Measurements from ENCODE around the gene MDGA2. TPM values are rescaled to one million over a fixed set of nuclear protein-coding genes. Genes with fewer than 3 reads are reported as not detected.

The MDGA2 gene
- total and polyA plus RNA-seq, 2 donors (not counting 1 experiment from before 2014, with no cell fraction given): not detected

- no peaks in the 10 kb centered on the region for H3K9me3 ChIP-seq (ENCODE audit: control insufficient read depth, insufficient read depth, low read depth, low read length)
- no peak for DNase-seq (ENCODE audit: low read depth in 2 of 2)
- H3K4me1 ChIP-seq (ENCODE audit: control insufficient read depth, extremely low read depth, insufficient read depth, low read length): no peaks in the 10 kb centered on the region
- H4K20me1 ChIP-seq (ENCODE audit: control insufficient read depth, extremely low read depth, insufficient read depth, low read length): no peaks in the 10 kb centered on the region
- no peak overlapping the region for H3K4me2 ChIP-seq (ENCODE audit: extremely low read depth, insufficient read depth, low read length)
- H3K9ac ChIP-seq (ENCODE audit: insufficient read depth, low read length): no peak overlapping the region
- H2AFZ ChIP-seq (ENCODE audit: low read length): no peak overlapping the region
- no peak overlapping the region for H3K27ac ChIP-seq (ENCODE audit: insufficient read depth, low read length)
- no peaks in the 10 kb centered on the region for H3K36me3 ChIP-seq (ENCODE audit: control insufficient read depth, insufficient read depth, low read length)
- H3K27me3 ChIP-seq (ENCODE audit: control insufficient read depth, insufficient read depth, low read length): no peaks in the 10 kb centered on the region
- H3K4me3 ChIP-seq (replicated peaks in 1 of 4; ENCODE audit: control extremely low read depth in 1 of 4, insufficient read depth in 1 of 4, low read depth in 3 of 4, low read length in 4 of 4): no peak overlapping the region
- no peaks in the 10 kb centered on the region for H3K79me2 ChIP-seq (ENCODE audit: control insufficient read depth, insufficient read depth, low read length)
- TF ChIP-seq EZH2 (IDR thresholded peaks at IDR 0.05; ENCODE audit: low read length, missing control alignments) (no peak), CTCF (conservative IDR thresholded peaks at IDR 0.05 in 1 of 2, IDR thresholded peaks at IDR 0.05 in 1 of 2; ENCODE audit: low read depth in 1 of 2, low read length in 2 of 2) (no peak)
These were observed 240.0 kb downstream of the MDGA2 start for GRCh38 chr14:47435331-47435965.

- Histone ChIP-seq H3K4me3 (replicated peaks in 1 of 4; ENCODE audit: control extremely low read depth in 1 of 4, insufficient read depth in 1 of 4, low read depth in 3 of 4, low read length in 4 of 4) (no peak overlapping the region), H3K27me3 (ENCODE audit: control insufficient read depth, insufficient read depth, low read length) (no peaks in the 10 kb centered on the region), H3K4me2 (ENCODE audit: extremely low read depth, insufficient read depth, low read length) (no peak overlapping the region), H3K79me2 (ENCODE audit: control insufficient read depth, insufficient read depth, low read length) (no peaks in the 10 kb centered on the region), H4K20me1 (ENCODE audit: control insufficient read depth, extremely low read depth, insufficient read depth, low read length) (no peaks in the 10 kb centered on the region), H3K27ac (ENCODE audit: insufficient read depth, low read length) (no peak overlapping the region), H3K9me3 (ENCODE audit: control insufficient read depth, insufficient read depth, low read depth, low read length) (no peaks in the 10 kb centered on the region), H3K9ac (ENCODE audit: insufficient read depth, low read length) (no peak overlapping the region), H3K4me1 (ENCODE audit: control insufficient read depth, extremely low read depth, insufficient read depth, low read length) (no peaks in the 10 kb centered on the region), H3K36me3 (ENCODE audit: control insufficient read depth, insufficient read depth, low read length) (no peaks in the 10 kb centered on the region), H2AFZ (ENCODE audit: low read length) (no peak overlapping the region)
- DNase-seq (ENCODE audit: low read depth in 2 of 2): no peak
- TF ChIP-seq EZH2 (IDR thresholded peaks at IDR 0.05; ENCODE audit: low read length, missing control alignments): no peak
- TF ChIP-seq CTCF (conservative IDR thresholded peaks at IDR 0.05 in 1 of 2, IDR thresholded peaks at IDR 0.05 in 1 of 2; ENCODE audit: low read depth in 1 of 2, low read length in 2 of 2): no peak
These were observed 247.8 kb downstream of the MDGA2 start for GRCh38 chr14:47427629-47428028.

DNA sequence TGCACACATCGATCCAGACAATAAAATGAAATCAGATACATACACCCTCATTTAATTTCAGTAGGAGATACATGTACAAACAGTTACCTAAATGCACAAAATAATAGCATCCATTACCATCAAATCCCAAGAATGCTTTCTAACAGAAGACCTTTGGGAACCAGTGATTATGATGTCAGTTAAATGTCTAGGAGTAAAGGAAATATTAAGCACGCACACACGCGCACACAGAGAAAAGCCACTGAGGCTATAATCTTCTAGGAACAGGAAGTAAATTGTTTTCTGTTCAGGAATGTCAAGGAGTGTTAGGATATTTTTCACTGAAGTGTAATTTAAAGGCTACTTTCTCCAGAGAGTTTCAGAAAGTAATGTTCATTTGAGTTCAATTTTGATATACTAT lies 250.1 kb downstream of the MDGA2 start:
- Histone ChIP-seq H2AFZ (ENCODE audit: low read length) (no peak overlapping the region), H4K20me1 (ENCODE audit: control insufficient read depth, extremely low read depth, insufficient read depth, low read length) (no peaks in the 10 kb centered on the region), H3K79me2 (ENCODE audit: control insufficient read depth, insufficient read depth, low read length) (no peaks in the 10 kb centered on the region), H3K27ac (ENCODE audit: insufficient read depth, low read length) (no peak overlapping the region), H3K9me3 (ENCODE audit: control insufficient read depth, insufficient read depth, low read depth, low read length) (no peaks in the 10 kb centered on the region), H3K27me3 (ENCODE audit: control insufficient read depth, insufficient read depth, low read length) (no peaks in the 10 kb centered on the region), H3K4me3 (replicated peaks in 1 of 4; ENCODE audit: control extremely low read depth in 1 of 4, insufficient read depth in 1 of 4, low read depth in 3 of 4, low read length in 4 of 4) (no peak overlapping the region), H3K4me2 (ENCODE audit: extremely low read depth, insufficient read depth, low read length) (no peak overlapping the region), H3K36me3 (ENCODE audit: control insufficient read depth, insufficient read depth, low read length) (no peaks in the 10 kb centered on the region), H3K9ac (ENCODE audit: insufficient read depth, low read length) (no peak overlapping the region), H3K4me1 (ENCODE audit: control insufficient read depth, extremely low read depth, insufficient read depth, low read length) (no peaks in the 10 kb centered on the region)
- DNase-seq (ENCODE audit: low read depth in 2 of 2): no peak
- TF ChIP-seq EZH2 (IDR thresholded peaks at IDR 0.05; ENCODE audit: low read length, missing control alignments): no peak
- TF ChIP-seq CTCF (conservative IDR thresholded peaks at IDR 0.05 in 1 of 2, IDR thresholded peaks at IDR 0.05 in 1 of 2; ENCODE audit: low read depth in 1 of 2, low read length in 2 of 2): no peak
